NT2/D1 (cell line): ENCODE measurements around the gene SLC35G6.

Source experiments
- DNase-seq: peaks from one replicate; pipeline ENCODE4 v3.0.0-alpha.2; 2011; ENCODE audit warnings: low read depth, low spot score
- H3K27me3 ChIP-seq: 2 replicates; pipeline ENCODE4 v1.6.0; 2011; ENCODE audit warnings: mild to moderate bottlenecking; ENCODE audit not compliant: insufficient read length, insufficient read depth
- H3K36me3 ChIP-seq: 2 replicates; pipeline ENCODE4 v1.6.1; 2011; ENCODE audit warnings: mild to moderate bottlenecking, low read length, mixed read lengths; ENCODE audit not compliant: insufficient read depth, insufficient read length
- H3K4me1 ChIP-seq: 2 replicates; pipeline ENCODE4 v1.5.1; 2011; ENCODE audit not compliant: insufficient read depth, insufficient read length
- H3K4me3 ChIP-seq: 2 replicates; pipeline ENCODE4 v1.5.1; 2011; ENCODE audit warnings: low read depth; ENCODE audit not compliant: insufficient read length
- H3K9ac ChIP-seq: 2 replicates; pipeline ENCODE4 v1.6.0; 2011; ENCODE audit warnings: low read depth; ENCODE audit not compliant: insufficient read length
- H3K9me3 ChIP-seq: 2 replicates; pipeline ENCODE4 v1.5.1; 2011; ENCODE audit warnings: mild to moderate bottlenecking, low read length; ENCODE audit not compliant: insufficient read depth
- SUZ12 ChIP-seq: IDR thresholded peaks from 2 replicates; pipeline ENCODE4 v1.6.1; 2011; ENCODE audit not compliant: insufficient read length, insufficient read depth; ENCODE audit errors: extremely low read depth
- YY1 ChIP-seq: IDR thresholded peaks from 2 replicates; pipeline ENCODE4 v1.6.1; 2011; ENCODE audit not compliant: insufficient read length, insufficient read depth
- ZNF274 ChIP-seq: IDR thresholded peaks from 2 replicates; pipeline ENCODE4 v1.6.1; 2011; ENCODE audit warnings: mild to moderate bottlenecking, low read depth, low read length

The SLC35G6 gene

GRCh38 chr17:7495906-7496434 is 14.7 kb downstream of the SLC35G6 start:
- H3K4me1 ChIP-seq, result no peaks in the 10 kb centered on the region
- no peak for DNase-seq
- no peaks in the 10 kb centered on the region for H3K9me3 ChIP-seq
- H3K27me3 ChIP-seq, result no peaks in the 10 kb centered on the region
- peaks cover 65% of the 10 kb centered on the region for H3K36me3 ChIP-seq
- no peak overlapping the region for H3K4me3 ChIP-seq
- no peak for TF ChIP-seq ZNF274
- no peak for TF ChIP-seq SUZ12
- TF ChIP-seq YY1, result no peak
- H3K9ac ChIP-seq, result no peak overlapping the region

GRCh38 chr17:7496470-7497183 is 15.4 kb downstream of the SLC35G6 start:
- Histone ChIP-seq H3K4me1 (no peaks in the 10 kb centered on the region), H3K36me3 (peaks cover 66% of the 10 kb centered on the region), H3K9me3 (no peaks in the 10 kb centered on the region), H3K27me3 (no peaks in the 10 kb centered on the region), H3K4me3 (no peak overlapping the region), H3K9ac (no peak overlapping the region)
- DNase-seq, result no peak
- no peak for TF ChIP-seq YY1
- no peak for TF ChIP-seq SUZ12

- Histone ChIP-seq H3K9me3 (no peaks in the 10 kb centered on the region), H3K4me1 (no peaks in the 10 kb centered on the region), H3K27me3 (no peaks in the 10 kb centered on the region), H3K4me3 (no peak overlapping the region), H3K9ac (no peak overlapping the region), H3K36me3 (peaks cover 67% of the 10 kb centered on the region)
- DNase-seq, result no peak
- TF ChIP-seq ZNF274, result no peak
- TF ChIP-seq YY1, result no peak
These were observed 16.0 kb downstream of the SLC35G6 start for GRCh38 chr17:7497228-7497627.

GRCh38 chr17:7497636-7498035 is 16.4 kb downstream of the SLC35G6 start:
- no peaks in the 10 kb centered on the region for H3K9me3 ChIP-seq
- DNase-seq, result no peak
- no peak overlapping the region for H3K4me3 ChIP-seq
- no peak overlapping the region for H3K9ac ChIP-seq
- H3K27me3 ChIP-seq, result no peaks in the 10 kb centered on the region
- TF ChIP-seq YY1 (no peak), ZNF274 (no peak), SUZ12 (no peak)
- no peaks in the 10 kb centered on the region for H3K4me1 ChIP-seq
- peaks cover 71% of the 10 kb centered on the region for H3K36me3 ChIP-seq

GRCh38 chr17:7499161-7499560 is 17.9 kb downstream of the SLC35G6 start:
- Histone ChIP-seq H3K9me3 (no peaks in the 10 kb centered on the region), H3K4me3 (no peak overlapping the region), H3K36me3 (peaks cover 82% of the 10 kb centered on the region), H3K4me1 (no peaks in the 10 kb centered on the region), H3K9ac (no peak overlapping the region), H3K27me3 (no peaks in the 10 kb centered on the region)
- TF ChIP-seq ZNF274 (no peak), YY1 (no peak), SUZ12 (no peak)
- DNase-seq, result no peak

- no peaks in the 10 kb centered on the region for H3K9me3 ChIP-seq
- DNase-seq, result no peak
- TF ChIP-seq SUZ12 (no peak), YY1 (no peak), ZNF274 (no peak)
- no peaks in the 10 kb centered on the region for H3K27me3 ChIP-seq
- no peak overlapping the region for H3K4me3 ChIP-seq
- peaks cover 89% of the 10 kb centered on the region for H3K36me3 ChIP-seq
- no peak overlapping the region for H3K9ac ChIP-seq
- H3K4me1 ChIP-seq, result no peaks in the 10 kb centered on the region
These were observed 20.5 kb downstream of the SLC35G6 start for GRCh38 chr17:7501729-7502128.

GRCh38 chr17:7502171-7502847 is 21.1 kb downstream of the SLC35G6 start:
- DNase-seq, result no peak
- H3K36me3 ChIP-seq, result peaks cover 87% of the 10 kb centered on the region

More at GRCh38 chr17:7502171-7502847, 21.1 kb downstream of the SLC35G6 start:
- Histone ChIP-seq H3K4me1 (no peaks in the 10 kb centered on the region), H3K27me3 (no peaks in the 10 kb centered on the region), H3K4me3 (no peak overlapping the region), H3K9me3 (no peaks in the 10 kb centered on the region), H3K9ac (no peak overlapping the region)
- TF ChIP-seq YY1, result no peak
- TF ChIP-seq ZNF274, result no peak
- TF ChIP-seq SUZ12, result no peak
